HTERT RPE-1 (cell line): ENCODE measurements around the gene TMEM114.
"Not testable (repeated sequence)": the region's sequence is repeated elsewhere in the genome, so short reads cannot be mapped to it uniquely, and the experiment has no call there.

Experiments used
- in situ Hi-C: fragments of 300-500 bp; cut with MboI; formaldehyde crosslinking; loops from 4 replicates; pipeline ENCODE4 v1.14.3; 2020; ENCODE audit warnings: low sequenced_read_pairs

Gene TMEM114

DNA sequence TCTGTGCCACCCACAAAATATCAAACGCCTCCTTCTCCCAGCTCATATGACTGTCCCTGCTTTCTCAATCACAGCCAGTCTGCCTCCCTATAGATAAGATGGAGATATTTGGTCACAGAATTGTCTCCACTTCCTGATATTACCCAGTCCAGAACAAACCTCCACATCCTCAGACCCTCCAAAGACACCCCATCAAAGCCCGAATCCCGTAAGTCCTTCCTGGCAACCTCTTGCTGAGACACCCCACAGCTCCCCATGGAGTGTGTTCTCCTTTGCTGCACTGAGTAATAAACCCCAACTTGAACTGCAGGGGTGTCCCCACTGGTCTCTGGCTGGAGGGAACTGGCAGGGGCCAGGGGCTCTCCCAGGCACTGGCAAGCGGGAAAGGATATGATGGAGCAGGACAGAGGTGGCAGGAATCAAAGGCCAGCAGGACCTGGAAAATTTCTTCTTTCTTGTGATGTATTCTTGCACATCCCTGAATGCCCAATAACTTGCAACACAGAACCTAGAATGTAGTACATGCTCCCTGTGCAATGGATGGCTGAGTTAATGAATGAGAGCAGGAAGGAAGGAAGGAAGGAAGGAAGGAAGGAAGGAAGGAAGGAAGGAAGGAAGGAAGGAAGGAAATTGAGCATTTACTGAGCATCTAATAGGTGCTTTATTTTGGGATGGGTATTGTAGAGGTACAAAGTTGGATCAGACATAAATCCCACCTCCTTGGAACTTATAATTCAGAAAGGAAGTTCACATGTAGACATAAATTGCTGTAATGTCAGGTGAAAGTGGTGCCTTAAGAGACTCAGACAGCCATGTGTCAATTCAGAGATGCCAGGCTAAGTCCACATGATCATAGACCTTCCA lies 13.9 kb downstream of the TMEM114 start:
- in situ Hi-C loops = no loop called here

DNA sequence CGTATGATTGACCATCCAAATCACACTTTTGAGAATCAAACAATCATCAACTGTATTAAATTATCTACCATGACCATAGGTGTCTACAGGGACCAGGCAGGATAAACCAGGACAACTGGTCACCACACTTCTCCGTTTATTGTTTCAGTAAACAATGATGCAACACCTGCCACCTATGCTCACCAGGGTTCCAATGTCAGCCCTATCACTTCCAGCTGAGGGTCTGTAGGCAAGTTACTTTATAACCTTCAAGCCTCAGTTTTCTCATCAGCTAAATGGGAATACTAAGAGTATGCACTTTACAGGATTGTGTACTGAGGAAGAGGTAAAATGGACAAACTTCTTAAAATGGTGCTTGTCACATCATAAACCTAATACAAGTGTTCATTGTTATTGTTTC lies 14.9 kb downstream of the TMEM114 start:
- in situ Hi-C loops = no loop called here

DNA sequence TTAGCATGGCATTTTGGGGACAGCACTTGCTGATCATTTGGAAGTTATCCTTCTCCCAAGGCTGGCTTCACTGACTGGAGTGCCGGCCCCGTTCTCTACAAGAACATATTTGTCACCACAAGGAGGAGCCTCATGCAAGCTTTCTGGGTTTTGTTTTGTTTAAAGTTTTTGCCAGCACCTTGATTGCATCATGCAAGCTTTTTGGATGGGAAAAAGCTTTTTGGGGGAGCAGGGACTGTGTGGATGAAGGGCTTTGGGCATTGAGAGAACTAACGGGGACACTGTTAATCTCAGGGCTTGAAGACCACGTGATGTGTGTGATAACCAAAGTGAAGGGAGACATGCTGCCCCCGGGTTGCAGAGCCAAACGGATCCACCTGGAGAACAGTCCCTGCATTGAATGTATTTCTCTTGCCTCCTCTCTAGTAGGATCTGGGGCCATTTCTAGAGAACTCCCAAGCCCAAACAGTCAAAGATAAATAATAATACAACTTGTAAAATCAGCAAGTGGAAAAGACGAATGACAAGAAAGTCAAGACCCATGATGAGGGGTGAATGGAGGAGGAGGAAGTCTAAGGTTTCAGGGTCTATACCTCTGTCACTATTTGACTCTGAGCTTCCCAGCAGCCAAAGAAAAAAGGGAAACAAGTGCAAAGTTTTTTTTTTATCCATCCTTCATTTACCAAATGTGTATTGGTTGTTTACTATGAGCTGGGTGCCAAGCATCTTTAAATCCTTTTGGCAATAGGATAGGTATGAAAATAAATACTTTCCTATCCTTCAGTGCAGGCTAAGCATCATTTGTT lies 17.2 kb downstream of the TMEM114 start:
- in situ Hi-C loops = no loop called here

DNA sequence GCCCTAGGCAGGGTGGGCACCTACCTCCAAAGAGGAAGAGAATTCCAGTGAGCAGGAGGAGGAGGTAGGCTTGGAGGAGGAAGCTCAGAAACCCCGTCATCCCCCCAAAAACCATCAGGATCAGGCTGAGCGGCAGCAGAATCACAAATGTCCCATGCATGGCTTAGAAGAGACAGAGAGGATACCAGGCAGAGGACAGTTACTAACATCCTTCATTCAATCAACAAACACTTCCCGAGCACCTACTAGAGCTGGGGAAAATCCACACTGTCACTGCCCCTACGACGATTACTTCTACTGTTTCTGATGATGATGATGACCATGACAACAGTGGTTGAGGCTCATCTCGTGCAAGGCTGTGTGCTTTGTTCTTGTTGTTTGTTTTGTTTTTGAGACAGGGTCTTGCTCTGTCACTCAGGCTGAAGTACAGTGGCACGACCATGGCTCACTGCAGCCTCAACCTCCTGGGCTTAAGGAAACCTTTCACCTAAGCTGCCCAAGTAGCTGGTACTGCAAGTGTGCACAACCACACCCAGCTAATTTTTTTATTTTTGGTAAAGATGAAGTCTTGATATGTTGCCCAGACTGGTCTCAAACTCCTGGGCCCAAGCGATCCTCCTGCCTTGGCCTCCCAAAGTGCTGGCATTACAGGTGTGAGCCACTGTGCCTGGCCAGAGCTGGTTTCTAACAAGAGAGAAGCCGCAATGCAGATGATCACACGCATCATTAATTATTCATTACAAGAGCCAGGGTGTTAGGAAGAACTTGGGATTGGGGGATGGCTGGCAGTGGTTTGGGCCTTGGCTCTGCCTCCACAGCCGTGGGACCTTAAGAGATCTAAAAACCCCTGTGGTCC lies 18.0 kb downstream of the TMEM114 start:
- in situ Hi-C loops = no loop called here

DNA sequence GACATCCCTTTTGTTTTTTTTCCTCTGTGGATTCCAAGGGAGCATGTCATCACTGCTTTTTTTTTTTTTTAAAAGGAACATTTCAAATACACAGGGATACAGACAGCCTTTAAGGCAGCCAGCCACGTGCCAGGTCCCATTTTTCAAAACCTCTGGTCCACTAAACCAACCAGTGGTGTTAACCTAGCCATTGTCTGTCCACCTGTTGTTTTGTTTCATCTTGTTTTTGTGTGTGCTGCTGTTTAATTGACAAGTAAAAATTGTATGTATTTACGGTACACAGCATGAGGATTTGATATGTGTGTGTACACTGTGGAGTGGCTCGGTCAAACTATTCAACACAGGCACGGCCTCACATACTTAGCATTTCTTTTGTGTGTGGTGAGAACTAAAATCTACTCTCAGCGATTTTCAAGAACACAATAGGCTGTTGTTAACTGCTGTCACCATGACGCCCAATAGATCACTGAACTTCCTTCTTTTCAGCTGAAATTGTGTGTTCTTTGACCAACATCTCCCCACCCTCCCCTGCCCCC lies 19.2 kb downstream of the TMEM114 start:
- in situ Hi-C loops = no loop called here

DNA sequence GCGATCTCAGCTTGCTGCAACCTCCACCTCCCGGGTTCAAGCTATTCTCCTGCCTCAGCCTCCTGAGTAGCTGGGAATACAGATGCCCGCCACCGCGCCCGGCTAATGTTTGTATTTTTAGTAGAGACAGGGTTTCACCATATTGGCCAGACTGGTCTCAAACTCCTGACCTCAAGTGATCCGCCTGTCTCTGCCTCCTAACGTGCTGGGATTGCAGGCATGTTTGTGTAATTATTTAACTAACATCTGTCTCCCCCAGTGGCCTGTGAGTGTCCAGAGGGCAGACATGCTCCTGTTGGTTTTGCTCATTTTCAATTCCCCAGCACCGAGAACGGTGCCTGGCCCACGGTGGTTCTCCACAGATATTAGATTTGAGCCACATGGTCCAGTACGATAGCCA lies 19.9 kb downstream of the TMEM114 start:
- in situ Hi-C loops = not testable (repeated sequence)

DNA sequence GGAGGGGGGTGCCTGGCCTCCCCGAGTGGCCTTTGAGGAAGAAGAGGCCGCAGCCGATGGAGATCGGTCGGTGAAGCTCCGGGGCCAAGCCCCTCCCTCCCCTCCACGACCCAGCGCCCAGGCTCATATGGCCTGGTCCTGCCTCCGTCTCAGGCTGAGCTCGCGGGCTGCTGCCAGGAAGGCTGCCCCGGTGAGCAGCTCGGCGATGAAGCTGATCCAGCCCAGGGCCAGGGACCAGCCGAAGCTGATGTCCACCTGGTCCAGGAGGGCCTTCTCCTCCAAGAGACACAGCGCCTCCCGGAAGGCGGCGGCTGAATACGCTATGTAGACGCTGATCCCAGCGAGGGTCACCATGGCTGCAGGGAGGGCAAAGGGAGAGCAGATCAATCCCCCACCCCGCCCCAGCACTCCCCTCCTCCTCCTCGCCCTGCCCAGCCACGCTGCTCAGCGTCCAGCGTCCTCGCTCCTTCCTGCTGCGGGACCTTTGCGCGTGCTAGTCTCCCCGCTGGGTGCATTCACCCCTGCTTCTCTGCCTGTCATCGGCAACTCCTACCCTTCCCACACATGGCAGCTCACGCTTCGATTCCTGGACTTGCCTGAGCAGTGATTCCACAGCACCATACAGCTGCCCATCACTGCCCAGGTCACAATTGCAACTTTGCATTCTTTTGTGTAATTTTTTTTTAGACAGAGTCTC lies 20.5 kb downstream of the TMEM114 start:
- in situ Hi-C loops = no loop called here

DNA sequence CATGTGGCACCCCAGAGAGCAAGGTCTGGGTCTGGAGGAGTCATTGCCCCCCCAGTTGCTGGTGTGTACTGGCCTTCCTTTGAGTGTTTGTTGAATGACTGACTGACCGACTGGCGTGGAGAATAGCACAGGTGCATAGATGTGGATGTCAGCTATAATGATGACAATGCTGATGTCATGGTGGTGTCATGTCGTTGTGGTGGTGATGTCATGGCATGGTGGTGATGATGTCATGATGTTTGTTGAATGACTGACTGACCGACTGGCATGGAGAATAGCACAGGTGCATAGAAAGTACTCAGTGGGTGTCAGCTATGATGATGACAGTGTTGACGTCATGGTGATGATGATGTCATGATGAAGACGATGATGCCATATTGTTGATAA lies 22.1 kb downstream of the TMEM114 start:
- in situ Hi-C loops = no loop called here

DNA sequence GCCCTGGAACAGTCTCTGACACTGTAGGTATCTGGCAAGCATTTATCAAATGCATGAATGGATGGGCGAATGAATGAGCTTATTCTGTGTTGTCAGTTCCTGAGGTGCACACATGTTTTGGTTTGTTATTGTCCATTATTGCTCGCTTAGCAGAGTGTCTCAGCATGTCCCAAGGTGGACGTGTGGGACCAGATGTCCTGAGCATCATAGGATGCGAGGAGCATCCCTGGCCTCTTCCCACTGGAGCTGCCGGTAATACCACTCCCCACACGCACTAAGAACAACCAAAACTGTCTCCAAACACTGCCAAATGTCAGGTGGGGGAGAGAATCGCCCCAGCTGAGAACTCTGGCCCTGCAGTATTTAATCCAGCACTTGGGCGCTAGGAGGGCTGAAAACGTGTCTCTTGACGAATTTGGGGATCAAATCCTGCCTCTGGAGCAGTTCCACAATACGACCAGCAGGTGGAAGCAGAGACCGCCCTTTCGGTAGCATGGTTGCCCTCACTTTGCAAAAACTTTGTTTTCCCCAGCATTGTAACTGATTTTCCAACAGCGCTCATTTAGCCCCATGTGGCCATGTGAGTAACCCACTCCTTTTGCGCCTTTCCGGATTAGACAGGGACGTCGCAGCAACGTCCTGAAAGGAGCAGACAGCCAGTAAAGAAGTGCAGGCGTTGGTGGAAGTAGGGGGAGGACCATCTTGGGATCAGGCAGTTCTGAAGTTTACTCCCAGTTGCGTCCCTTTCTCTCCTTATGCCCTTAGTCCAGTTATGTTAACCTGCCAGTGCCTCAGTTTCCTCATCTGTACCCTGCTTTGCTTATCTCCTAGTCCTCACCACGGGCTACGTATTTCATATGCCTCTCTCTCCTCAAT lies 22.7 kb downstream of the TMEM114 start:
- in situ Hi-C loops = no loop called here

DNA sequence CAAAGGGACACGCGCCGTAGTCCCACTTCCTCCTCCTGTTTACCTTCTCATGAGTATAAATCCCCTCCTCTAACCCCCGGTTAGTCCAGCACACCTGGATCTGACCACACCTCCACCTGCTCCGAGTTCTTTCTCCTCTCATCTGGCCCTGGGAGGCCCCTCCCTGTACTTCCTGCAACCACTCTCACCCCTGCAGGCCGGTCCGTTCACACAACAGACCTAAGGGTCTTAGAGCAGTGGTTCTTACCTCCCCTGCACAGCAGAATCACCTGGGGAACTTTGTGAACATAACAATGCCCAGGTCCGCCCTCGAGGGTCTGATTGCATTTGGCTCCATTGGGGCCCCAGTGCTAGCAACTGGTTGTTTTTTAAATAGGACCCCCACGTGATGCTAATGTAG lies 24.8 kb downstream of the TMEM114 start:
- in situ Hi-C loops = no loop called here

DNA sequence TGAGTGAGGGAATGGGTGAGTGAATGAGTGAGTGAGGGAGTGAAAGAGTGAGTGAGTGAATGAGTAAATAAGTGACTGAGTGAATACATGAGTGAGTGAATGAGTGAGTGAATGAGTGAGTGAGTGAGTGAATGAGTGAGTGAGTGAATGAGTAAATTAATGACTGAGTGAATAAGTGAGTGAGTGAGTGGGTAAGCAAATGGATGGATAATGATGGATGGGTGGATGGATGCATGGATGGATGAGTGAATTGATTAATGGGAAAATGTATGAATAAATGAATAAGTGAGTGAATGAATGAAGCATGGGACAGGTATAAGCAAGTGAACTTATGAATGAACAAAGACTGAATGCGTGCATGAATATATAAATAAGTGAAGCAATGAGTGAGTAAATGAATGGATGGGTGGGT lies 25.4 kb downstream of the TMEM114 start:
- in situ Hi-C loops = no loop called here

DNA sequence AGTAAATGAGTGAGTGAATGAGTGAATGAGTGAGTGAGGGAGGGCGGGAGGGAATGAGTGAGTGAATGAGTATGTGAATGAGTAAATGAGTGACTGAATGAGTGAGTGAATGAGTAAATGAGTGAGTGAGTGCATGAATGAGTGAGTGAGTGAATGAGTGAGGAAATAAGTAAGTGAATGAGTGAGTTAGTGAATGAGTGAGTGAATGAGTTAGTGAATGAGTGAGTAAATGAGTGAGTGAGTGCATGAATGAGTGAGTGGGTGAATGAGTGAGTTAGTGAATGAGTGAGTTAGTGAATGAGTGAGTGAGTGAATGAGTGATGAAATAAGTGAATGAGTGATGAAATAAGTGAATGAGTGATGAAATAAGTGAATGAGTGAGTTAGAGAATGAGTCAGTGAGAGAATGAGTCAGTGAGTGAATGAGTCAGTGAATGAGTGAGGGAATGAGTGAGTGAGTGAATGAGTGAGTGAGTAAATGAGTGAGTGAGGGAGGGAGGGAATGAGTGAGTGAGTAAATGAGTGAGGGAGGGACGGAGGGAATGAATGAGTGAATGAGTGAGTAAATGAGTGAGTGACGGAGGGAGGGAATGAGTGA lies 26.3 kb downstream of the TMEM114 start:
- in situ Hi-C loops = not testable (repeated sequence)

DNA sequence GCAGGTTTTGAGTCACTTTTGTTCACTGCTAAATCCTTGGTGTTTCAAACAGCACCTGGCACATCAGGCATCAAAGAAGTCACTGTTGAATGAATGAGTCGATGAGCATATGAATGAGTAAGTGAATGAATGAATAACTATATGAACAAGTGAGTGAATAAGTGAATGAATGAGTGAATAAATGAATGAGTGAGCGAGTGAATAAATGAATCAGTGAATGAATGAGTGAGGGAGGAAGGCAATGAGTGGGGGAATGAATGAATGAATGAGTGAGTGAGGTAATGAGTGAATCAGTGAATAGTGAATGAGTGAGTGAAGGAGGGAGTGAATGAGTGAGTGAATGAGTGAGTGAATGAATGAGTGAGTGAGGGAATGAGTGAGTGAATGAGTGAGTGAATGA lies 28.8 kb downstream of the TMEM114 start:
- in situ Hi-C loops = no loop called here

DNA sequence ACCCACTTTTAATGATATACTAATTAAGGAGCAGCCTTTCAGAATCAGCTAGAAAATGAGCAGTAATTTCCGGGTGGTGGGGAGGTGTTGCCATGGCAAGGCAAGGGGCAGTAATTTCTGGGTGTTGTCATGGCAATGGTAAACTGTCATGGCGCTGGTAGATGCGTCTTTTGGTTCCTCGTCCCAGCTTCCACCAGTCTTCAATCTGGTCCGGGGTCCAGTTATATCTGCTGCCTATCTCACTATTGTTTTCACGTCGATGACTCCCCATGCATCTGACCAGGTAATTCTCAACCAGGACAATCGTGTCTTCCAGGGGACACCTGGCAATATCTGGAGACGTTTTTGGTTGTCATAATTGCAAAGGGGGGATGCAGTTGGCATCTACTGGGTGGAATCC lies 34.9 kb downstream of the TMEM114 start:
- in situ Hi-C loops = no loop called here

DNA sequence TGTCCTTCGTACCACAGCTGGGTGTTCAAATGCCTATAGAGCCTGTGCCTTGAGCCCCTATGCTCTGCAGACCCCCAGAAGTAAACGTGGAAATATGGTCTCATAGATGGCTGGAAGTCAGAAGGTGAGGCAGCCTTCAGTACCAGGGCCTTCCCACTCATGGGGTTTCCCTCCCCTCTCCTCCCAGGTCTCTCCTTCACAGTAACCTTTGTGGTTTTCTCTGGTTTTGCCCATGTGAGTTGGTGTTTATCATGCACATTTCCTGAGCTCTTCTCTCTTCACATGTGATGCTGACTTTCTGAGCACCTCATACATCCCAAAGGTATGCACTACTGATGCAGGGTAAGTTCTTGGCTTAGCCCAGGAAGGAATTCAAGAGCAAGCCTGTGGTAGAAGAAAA lies 35.4 kb downstream of the TMEM114 start:
- in situ Hi-C loops = no loop called here

DNA sequence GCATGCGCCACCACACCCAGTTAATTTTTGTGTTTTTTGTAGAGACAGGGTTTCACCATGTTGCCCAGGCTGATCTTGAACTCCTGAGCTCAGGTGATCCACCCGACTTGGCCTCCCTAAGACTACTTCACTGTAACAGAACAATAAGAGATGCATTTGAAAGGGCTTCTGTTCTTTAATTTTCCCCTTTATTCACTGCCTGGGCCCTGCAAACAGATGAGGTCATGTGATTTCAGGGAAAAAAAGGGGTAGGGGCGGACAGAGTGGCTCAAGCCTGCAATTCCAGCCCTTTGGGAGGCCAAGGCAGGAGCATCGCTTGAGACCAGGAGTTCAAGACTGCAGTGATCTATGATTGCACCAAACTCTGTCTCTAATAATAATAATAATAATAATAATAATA lies 36.3 kb downstream of the TMEM114 start:
- in situ Hi-C loops = no loop called here

DNA sequence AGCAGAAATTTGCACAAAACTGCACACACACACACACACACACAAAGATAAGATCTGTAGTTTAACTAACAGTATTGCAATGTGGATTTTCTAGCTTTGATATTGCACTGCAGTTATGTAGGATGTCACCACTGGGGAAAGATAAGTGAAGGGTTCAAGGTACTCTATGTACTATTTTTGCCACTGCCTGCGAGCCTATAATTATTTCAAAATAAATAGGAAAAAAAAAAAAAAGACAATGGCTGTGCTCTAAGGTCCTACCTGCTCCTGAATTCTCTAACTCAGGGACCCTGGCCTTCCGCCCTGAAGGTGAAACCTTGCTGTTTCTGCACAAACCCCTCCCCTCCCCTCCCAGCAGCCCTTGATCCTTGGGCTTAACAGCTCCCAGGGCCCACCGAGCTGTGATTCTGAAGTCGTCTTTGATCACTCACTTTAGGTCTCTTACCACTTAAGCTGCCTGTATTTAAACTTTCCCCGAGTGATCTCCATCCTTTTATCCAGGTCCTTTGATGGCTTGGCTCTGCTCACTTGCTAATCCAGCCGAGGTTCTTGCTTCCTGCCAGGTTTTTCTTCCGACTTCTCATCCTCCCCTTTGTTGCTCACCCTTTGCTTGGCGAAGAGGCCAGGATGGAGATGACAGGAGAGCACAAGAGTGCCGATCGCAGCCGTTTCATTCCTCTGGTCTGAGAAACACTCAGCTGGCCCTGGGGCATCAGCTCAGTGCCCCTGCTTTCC lies 37.7 kb downstream of the TMEM114 start:
- in situ Hi-C loops = no loop called here
